Lower lobe of right lung (tissue), 2 donors: ENCODE data around the gene CD93. TPM values are rescaled to one million over a fixed set of nuclear protein-coding genes. Genes with fewer than 3 reads are reported as not detected.
A peak's percentile ranks its signal among the peaks of the same experiment; 100 is the strongest.

Experiments used
- ATAC-seq, 2 donors: fragments of 200-7000 bp; cut with Tn5 transposase; one replicate each; pipeline ENCODE4 v1.9.1; 2020 to 2022; ENCODE audit warnings: mild to moderate bottlenecking in 2 of 2, moderate library complexity in 2 of 2
- DNase-seq: peaks from one replicate; pipeline ENCODE4 v3.0.0-alpha.2; 2020
- H3K27ac ChIP-seq: fragments of 200-600 bp; one replicate; pipeline ENCODE4 v1.8.0; 2022
- H3K27me3 ChIP-seq: fragments of 200-600 bp; one replicate; pipeline ENCODE4 v1.8.0; 2022; ENCODE audit warnings: low read depth
- H3K36me3 ChIP-seq: fragments of 200-600 bp; one replicate; pipeline ENCODE4 v1.8.0; 2022; ENCODE audit warnings: mild to moderate bottlenecking
- H3K4me1 ChIP-seq: fragments of 200-600 bp; one replicate; pipeline ENCODE4 v1.8.0; 2022
- H3K4me3 ChIP-seq: fragments of 200-600 bp; one replicate; pipeline ENCODE4 v1.8.0; 2022; ENCODE audit warnings: mild to moderate bottlenecking
- H3K9me3 ChIP-seq: fragments of 200-600 bp; one replicate; pipeline ENCODE4 v1.8.0; 2022
- CTCF ChIP-seq: fragments of 200-600 bp; IDR thresholded peaks from one replicate; pipeline ENCODE4 v1.8.0; 2022; ENCODE audit warnings: antibody characterized with exemption, mild to moderate bottlenecking
- intact Hi-C: fragments of 100-400 bp; cut with DNase I; formaldehyde crosslinking; loops from one replicate; pipeline ENCODE4 v1.11.0; 2022
- total RNA-seq: library from RNA; stranded (reverse); fragmentation: NEBNext Ultra II Directional; extraction: Animal tissue kit (Norgen Biotek cat#: 25700); gene quantifications from one replicate; pipeline ENCODE4 v1.2.1, GENCODE V29; 2021
- donor health status: DM: no; HTN: yes; CAD: no; lungs with severe emphysema.

CD93 gene
- total RNA-seq, 1 donor from 2014 or later = 99.7 TPM

- Histone ChIP-seq H3K36me3 (no peaks in the 10 kb centered on the region), H3K4me3 (peak overlapping the region; percentile 17), H3K4me1 (no peaks in the 10 kb centered on the region), H3K9me3 (no peaks in the 10 kb centered on the region), H3K27me3 (peaks cover 31% of the 10 kb centered on the region), H3K27ac (no peak overlapping the region)
- ATAC-seq (no peak), DNase-seq (no peak)
- no peak for TF ChIP-seq CTCF
- intact Hi-C loops = no loop called here
Observed at GRCh38 chr20:23035731-23036130, 50.4 kb downstream of the CD93 start.

GRCh38 chr20:23034721-23035671, 51.1 kb downstream of the CD93 start, which contains the start of gene SSTR4:
SSTR4 (plus strand) TSS chr20:23035312; CDS start chr20:23035484, 172 bp downstream.
- no peaks in the 10 kb centered on the region for H3K9me3 ChIP-seq
- intact Hi-C loops = no loop called here

GRCh38 chr20:23033918-23034317, 52.2 kb downstream of the CD93 start:
- H3K36me3 ChIP-seq = no peaks in the 10 kb centered on the region
- H3K4me1 ChIP-seq = peaks cover 4% of the 10 kb centered on the region
- no peak overlapping the region for H3K4me3 ChIP-seq
- no peak overlapping the region for H3K27ac ChIP-seq
- TF ChIP-seq CTCF = no peak
- no peaks in the 10 kb centered on the region for H3K9me3 ChIP-seq
- ATAC-seq (no peak), DNase-seq (no peak)
- peaks cover 31% of the 10 kb centered on the region for H3K27me3 ChIP-seq
- intact Hi-C loops = no loop called here

More at GRCh38 chr20:23034721-23035671, 51.1 kb downstream of the CD93 start, which contains the start of gene SSTR4:
- no peak for ATAC-seq
- Histone ChIP-seq H3K27me3 (peaks cover 31% of the 10 kb centered on the region), H3K27ac (no peak within 1 kb of the TSS), H3K4me1 (no peaks in the 10 kb centered on the region), H3K36me3 (no peaks in the 10 kb centered on the region), H3K4me3 (peak within 1 kb of the TSS; percentile 17)
- TF ChIP-seq CTCF = no peak
- DNase-seq = no peak

GRCh38 chr20:23032750-23033078, 53.4 kb downstream of the CD93 start:
- H3K4me1 ChIP-seq = peaks cover 4% of the 10 kb centered on the region
- H3K36me3 ChIP-seq = no peaks in the 10 kb centered on the region
- no peaks in the 10 kb centered on the region for H3K9me3 ChIP-seq
- H3K27me3 ChIP-seq = peaks cover 31% of the 10 kb centered on the region
- TF ChIP-seq CTCF = no peak
- ATAC-seq (no peak), DNase-seq (no peak)
- H3K4me3 ChIP-seq = no peak overlapping the region
- H3K27ac ChIP-seq = no peak overlapping the region
- intact Hi-C loops = no loop called here

- H3K27ac ChIP-seq = no peak overlapping the region
- H3K27me3 ChIP-seq = peaks cover 31% of the 10 kb centered on the region
- TF ChIP-seq CTCF = no peak
- intact Hi-C loops = no loop called here
- DNase-seq (no peak), ATAC-seq (no peak)
- H3K4me1 ChIP-seq = peaks cover 4% of the 10 kb centered on the region
- no peaks in the 10 kb centered on the region for H3K36me3 ChIP-seq
- no peak overlapping the region for H3K4me3 ChIP-seq
- no peaks in the 10 kb centered on the region for H3K9me3 ChIP-seq
Observed at GRCh38 chr20:23032056-23032749, 53.9 kb downstream of the CD93 start.
